Measurements from ENCODE around the gene LSS.
"Not testable (repeated sequence)": the region's sequence is repeated elsewhere in the genome, so short reads cannot be mapped to it uniquely, and the experiment has no call there.

Gene LSS

DNA sequence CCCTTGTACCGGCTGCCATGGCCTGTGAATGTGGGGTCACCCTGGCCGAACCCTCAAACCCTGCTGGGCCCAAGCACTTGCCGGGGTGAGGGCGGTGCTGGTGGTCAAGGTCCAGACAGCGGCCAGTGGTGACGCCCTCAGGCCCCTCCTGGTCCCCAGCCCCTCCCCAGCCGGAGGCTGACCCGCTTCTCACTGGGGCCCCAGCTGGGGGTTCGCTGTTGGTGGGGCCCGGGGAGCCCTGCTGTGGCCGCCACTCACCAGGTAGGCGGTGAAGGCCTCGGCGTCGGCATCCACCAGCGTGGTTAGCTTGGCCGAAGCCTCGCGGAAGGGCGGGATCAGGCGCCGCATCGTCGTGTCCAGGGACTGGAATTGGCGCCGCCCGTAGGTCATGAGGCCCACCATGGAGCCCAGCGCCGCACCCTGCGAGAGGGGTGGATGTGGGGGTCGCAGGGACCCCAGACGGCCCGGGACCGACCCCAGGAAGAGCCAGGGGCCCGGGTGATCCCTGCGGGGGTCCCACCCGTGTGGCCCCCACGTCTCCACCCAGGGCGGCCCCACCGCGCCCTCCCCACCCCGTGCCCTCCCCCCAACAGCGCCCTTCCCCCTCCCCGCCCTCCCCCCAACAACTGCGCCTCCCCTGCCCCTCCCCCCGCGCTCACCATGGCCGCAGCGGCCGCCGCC is 83.3 kb downstream of the LSS start:
- Histone ChIP-seq H3K4me3 (ENCODE audit: low read depth, low read length) (no peak overlapping the region), H3K36me3 (ENCODE audit: control insufficient read depth, insufficient read depth, low read length) (no peaks in the 10 kb centered on the region), H2AFZ (no peak overlapping the region), H3K79me2 (no peaks in the 10 kb centered on the region), H3K9me3 (ENCODE audit: control insufficient read depth, low read length) (no peaks in the 10 kb centered on the region), H3K4me2 (ENCODE audit: low read length) (no peak overlapping the region), H3K9ac (no peak overlapping the region), H3K27ac (no peak overlapping the region), H3K4me1 (no peaks in the 10 kb centered on the region), H3K27me3 (ENCODE audit: control insufficient read depth, insufficient read depth, low read length) (no peaks in the 10 kb centered on the region)
- TF ChIP-seq, protein P1, sequence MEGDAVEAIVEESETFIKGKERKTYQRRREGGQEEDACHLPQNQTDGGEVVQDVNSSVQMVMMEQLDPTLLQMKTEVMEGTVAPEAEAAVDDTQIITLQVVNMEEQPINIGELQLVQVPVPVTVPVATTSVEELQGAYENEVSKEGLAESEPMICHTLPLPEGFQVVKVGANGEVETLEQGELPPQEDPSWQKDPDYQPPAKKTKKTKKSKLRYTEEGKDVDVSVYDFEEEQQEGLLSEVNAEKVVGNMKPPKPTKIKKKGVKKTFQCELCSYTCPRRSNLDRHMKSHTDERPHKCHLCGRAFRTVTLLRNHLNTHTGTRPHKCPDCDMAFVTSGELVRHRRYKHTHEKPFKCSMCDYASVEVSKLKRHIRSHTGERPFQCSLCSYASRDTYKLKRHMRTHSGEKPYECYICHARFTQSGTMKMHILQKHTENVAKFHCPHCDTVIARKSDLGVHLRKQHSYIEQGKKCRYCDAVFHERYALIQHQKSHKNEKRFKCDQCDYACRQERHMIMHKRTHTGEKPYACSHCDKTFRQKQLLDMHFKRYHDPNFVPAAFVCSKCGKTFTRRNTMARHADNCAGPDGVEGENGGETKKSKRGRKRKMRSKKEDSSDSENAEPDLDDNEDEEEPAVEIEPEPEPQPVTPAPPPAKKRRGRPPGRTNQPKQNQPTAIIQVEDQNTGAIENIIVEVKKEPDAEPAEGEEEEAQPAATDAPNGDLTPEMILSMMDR (IDR thresholded peaks at IDR 0.05), result no peak

DNA sequence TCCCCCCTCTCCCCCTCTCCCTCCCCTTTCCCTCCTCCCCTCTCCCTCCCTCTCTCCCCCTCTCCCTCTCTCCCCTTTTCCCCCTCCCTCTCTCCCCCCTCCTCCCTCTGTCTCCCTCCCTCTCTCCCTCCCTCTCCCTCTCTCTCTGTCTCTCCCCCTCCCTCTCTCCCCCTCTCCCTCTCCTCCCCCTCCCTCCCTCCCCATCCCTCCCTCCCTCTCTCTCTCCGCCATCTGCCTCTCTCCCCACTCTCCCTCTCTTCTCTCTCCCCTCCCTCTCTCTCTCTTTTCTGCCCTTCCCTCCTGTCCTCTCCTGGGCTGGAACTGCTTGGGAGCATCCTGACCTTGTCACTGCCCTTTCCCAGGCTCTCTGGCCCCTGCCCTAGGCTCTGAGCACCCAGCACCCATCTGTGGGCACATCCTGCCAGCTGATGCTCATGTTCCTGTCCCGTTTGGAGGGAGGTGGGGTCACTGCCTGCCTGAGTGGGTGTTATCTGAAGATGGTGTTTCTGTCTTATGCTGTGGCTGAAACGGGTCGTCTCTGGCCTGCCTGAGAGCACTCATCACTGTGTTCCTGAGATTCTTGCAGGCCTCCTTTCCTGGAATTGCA is 84.0 kb downstream of the LSS start:
- no peaks in the 10 kb centered on the region for H3K27me3 ChIP-seq (ENCODE audit: control insufficient read depth, insufficient read depth, low read length)
- no peak overlapping the region for H3K9ac ChIP-seq
- H3K79me2 ChIP-seq, result no peaks in the 10 kb centered on the region
- no peaks in the 10 kb centered on the region for H3K9me3 ChIP-seq (ENCODE audit: control insufficient read depth, low read length)
- H3K4me1 ChIP-seq, result no peaks in the 10 kb centered on the region
- no peaks in the 10 kb centered on the region for H3K36me3 ChIP-seq (ENCODE audit: control insufficient read depth, insufficient read depth, low read length)
- no peak overlapping the region for H3K4me3 ChIP-seq (ENCODE audit: low read depth, low read length)
- H3K27ac ChIP-seq, result no peak overlapping the region
- TF ChIP-seq, protein P1 (IDR thresholded peaks at IDR 0.05), result no peak
- no peak overlapping the region for H3K4me2 ChIP-seq (ENCODE audit: low read length)
- H2AFZ ChIP-seq, result no peak overlapping the region

DNA sequence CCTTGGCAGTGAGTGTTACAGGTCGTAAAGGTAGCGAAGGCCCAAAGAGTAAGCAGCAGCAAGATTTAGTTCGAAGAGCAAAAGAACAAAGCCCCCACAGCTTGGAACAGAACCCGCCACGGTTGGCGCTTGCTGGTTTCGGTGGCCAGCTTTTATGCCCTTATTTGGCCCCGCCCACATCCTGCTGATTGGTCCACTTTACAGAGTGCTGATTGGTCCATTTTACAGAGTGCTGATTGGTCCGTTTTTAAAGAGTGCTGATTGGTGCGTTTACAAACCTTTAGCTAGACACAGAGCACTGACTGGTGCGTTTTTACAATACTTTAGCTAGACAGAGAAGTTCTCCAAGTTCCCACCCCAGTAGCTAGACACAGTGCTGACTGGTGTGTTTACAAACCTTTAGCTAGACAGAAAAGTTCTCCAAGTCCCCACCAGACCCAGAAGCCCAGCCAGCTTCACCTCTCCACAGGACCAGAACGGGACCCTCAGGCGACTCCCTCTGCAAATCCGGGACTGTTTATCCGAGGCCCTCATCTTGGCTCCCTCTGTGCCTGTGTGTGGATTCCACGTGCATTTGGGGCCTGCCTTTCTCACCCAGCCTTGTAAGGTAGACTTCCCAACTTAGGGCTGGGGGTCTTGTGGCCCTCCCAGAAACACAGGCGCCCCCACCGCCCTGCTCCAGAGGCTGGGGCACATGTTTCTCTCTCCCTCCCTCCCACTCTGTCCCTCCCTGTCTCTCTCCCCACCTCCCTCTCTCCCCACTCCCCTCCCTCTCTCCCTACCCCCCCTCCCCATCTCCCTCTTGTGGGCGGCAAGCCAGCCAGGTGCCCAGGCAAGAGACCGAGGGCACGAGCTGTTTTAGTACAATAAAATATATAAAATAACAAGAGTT is 85.7 kb downstream of the LSS start:
- TF ChIP-seq, protein P1 (IDR thresholded peaks at IDR 0.05), result no peak
- H2AFZ ChIP-seq, result no peak overlapping the region
- H3K9ac ChIP-seq, result no peak overlapping the region
- H3K4me1 ChIP-seq, result no peaks in the 10 kb centered on the region
- no peak overlapping the region for H3K4me3 ChIP-seq (ENCODE audit: low read depth, low read length)
- no peaks in the 10 kb centered on the region for H3K36me3 ChIP-seq (ENCODE audit: control insufficient read depth, insufficient read depth, low read length)
- H3K27ac ChIP-seq, result no peak overlapping the region
- H3K79me2 ChIP-seq, result no peaks in the 10 kb centered on the region
- H3K4me2 ChIP-seq (ENCODE audit: low read length), result no peak overlapping the region
- H3K9me3 ChIP-seq (ENCODE audit: control insufficient read depth, low read length), result no peaks in the 10 kb centered on the region
- H3K27me3 ChIP-seq (ENCODE audit: control insufficient read depth, insufficient read depth, low read length), result no peaks in the 10 kb centered on the region

DNA sequence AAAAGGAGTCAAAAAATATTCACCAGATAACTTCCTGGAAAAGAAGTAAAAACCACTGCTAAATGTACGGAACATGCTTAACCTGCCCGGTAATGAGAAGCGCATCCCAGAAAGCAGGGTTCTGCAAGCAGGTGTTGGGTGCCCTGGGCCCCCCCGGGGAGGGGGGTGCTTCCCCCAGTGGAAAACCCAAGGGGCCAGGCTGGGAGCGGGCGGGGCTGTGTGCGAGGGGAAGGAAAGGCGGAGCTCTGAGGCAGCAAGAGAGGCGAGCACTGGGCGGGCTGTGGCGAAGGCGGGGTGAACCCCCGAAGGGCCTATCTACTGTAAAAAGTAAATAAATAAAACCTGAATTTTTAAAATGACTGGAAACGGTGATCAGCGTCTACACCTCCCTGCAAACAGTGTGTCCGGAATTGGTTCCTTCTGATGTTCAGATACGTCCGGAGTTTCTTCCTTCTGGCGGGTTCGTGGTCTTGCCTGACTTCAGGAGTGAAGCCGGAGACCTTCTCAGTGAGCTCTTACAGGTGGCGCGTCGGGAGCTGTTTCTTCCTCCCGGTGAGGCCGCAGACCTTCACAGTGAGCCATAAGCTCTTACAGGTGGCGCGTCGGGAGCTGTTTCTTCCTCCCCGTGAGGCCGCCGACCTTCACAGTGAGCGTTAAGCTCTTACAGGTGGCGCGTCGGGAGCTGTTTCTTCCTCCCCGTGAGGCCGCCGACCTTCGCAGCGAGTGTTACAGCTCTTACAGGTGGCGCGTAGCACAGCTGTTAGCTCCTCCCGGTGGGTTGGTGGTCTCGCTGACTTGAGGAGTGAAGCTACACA is 86.6 kb downstream of the LSS start:
- no peak overlapping the region for H3K27ac ChIP-seq
- TF ChIP-seq, protein P1 (IDR thresholded peaks at IDR 0.05), result no peak
- no peaks in the 10 kb centered on the region for H3K36me3 ChIP-seq (ENCODE audit: control insufficient read depth, insufficient read depth, low read length)
- H2AFZ ChIP-seq, result no peak overlapping the region
- no peaks in the 10 kb centered on the region for H3K27me3 ChIP-seq (ENCODE audit: control insufficient read depth, insufficient read depth, low read length)
- H3K4me1 ChIP-seq, result no peaks in the 10 kb centered on the region
- no peak overlapping the region for H3K4me2 ChIP-seq (ENCODE audit: low read length)
- H3K4me3 ChIP-seq (ENCODE audit: low read depth, low read length), result no peak overlapping the region
- H3K9ac ChIP-seq, result no peak overlapping the region
- H3K79me2 ChIP-seq, result no peaks in the 10 kb centered on the region
- no peaks in the 10 kb centered on the region for H3K9me3 ChIP-seq (ENCODE audit: control insufficient read depth, low read length)

DNA sequence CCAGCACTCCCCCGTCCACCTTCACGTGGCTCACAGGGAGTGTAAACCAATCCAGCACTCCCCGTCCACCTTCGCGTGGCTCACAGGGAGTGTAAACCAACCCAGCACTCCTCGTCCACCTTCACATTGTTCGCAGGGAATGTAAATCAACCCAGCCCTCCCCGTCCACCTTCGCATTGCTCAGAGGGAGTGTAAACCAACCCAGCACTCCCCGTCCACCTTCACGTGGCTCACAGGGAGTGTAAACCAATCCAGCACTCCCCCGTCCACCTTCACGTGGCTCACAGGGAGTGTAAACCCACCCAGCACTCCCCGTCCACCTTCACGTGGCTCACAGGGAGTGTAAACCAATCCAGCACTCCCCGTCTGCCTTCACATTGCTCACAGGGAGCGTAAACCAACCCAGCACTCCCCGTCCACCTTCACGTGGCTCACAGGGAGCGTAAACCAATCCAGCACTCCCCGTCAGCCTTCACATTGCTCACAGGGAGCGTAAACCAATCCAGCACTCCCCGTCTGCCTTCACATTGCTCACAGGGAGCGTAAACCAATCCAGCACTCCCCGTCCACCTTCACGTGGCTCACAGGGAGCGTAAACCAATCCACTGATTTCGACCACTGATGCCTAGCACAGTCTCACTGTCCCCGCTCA is 88.1 kb downstream of the LSS start:
- H3K27me3 ChIP-seq (ENCODE audit: control insufficient read depth, insufficient read depth, low read length); H3K79me2 ChIP-seq; H3K4me3 ChIP-seq (ENCODE audit: low read depth, low read length); H3K4me2 ChIP-seq (ENCODE audit: low read length); H3K36me3 ChIP-seq (ENCODE audit: control insufficient read depth, insufficient read depth, low read length); H3K9ac ChIP-seq; H3K9me3 ChIP-seq (ENCODE audit: control insufficient read depth, low read length); H3K4me1 ChIP-seq; H2AFZ ChIP-seq; H3K27ac ChIP-seq: not testable (repeated sequence)
